UCSD-AML1 (cell line): ENCODE data around the gene SAP30BP.

ENCODE experiments used
- DNase-seq: peaks from one replicate; lab custom pipeline; 2025; ENCODE audit not compliant: unreplicated experiment; lab: John Stamatoyannopoulos, UW

Gene SAP30BP

DNA sequence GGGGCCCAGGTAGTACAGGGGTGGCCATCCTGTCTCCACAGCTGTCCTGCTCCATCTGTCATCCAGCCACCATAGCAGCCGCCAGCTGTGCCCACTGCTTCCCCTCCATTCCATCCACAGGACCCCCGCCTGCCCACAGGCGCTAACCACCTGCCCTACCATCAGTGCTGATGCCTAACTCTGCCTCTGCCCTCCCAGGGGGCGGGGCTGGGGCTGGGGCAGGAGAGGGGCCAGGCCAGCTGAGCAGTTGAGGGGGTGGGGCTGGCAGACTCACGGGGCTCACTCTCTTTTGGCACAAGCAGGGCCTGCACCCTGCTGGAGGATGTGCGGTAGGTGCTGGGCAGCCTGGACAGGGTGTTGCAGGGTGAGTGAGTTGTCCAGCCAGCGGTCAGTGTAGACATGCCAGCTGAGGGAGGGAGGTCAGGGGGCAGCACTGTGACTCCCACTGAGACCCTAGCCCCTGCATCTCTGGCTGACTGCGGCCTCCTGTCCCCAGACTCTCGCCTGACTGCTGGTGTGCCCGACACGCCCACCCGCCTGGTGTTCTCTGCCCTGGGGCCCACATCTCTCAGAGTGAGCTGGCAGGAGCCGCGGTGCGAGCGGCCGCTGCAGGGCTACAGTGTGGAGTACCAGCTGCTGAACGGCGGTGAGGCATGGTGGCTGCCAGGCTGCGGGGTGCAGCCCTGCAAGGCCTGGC is 88.2 kb downstream of the SAP30BP start:
- no peak for DNase-seq

DNA sequence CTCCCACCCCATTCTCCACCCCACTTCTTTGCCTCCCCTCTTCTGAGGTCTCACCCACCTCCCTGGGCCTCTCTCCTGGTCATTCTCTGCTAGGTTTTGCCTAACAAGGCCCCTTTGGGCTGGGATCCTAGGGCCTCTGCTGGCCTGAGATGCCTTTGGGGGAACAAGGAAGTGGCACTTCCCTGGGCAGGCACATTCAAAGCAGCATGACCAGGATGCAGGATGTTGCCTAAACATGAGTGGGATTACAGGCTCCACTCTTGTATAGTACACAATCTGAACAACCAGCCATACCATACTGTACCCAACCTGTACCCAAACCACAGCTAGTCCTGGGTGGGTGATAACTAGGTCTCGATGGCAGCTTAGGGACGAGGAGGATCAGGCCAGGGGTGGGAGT is 88.9 kb downstream of the SAP30BP start:
- DNase-seq: no peak

DNA sequence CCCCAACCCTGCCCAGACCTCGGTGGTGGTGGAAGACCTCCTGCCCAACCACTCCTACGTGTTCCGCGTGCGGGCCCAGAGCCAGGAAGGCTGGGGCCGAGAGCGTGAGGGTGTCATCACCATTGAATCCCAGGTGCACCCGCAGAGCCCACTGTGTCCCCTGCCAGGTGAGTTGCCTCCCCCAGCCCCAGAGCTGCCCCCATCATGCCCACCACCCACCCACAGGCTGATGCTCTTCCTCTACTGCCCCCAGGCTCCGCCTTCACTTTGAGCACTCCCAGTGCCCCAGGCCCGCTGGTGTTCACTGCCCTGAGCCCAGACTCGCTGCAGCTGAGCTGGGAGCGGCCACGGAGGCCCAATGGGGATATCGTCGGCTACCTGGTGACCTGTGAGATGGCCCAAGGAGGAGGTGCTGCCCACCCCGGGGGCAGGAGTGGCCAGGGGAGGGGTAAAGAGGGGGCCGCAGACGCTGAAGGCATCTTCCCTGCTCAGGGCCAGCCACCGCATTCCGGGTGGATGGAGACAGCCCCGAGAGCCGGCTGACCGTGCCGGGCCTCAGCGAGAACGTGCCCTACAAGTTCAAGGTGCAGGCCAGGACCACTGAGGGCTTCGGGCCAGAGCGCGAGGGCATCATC is 89.4 kb downstream of the SAP30BP start:
- no peak for DNase-seq

GRCh38 chr17:75757086-75757681 is 90.0 kb downstream of the SAP30BP start:
- DNase-seq: no peak
